ENCODE measurements around the gene SIM2.

SIM2 gene

GRCh38 chr21:36704958-36705678 is 6.2 kb downstream of the SIM2 start:
- no peak overlapping the region for H3K27ac ChIP-seq

GRCh38 chr21:36705679-36706481 is 7.0 kb downstream of the SIM2 start:
- no peak for TF ChIP-seq ZFX (IDR thresholded peaks at IDR 0.05; ENCODE audit: borderline replicate concordance)
- no peak for TF ChIP-seq CTCF (IDR thresholded peaks at IDR 0.05)
- H3K27ac ChIP-seq, result no peak overlapping the region

More at GRCh38 chr21:36704958-36705678, 6.2 kb downstream of the SIM2 start:
- TF ChIP-seq CTCF (IDR thresholded peaks at IDR 0.05) (no peak), ZFX (IDR thresholded peaks at IDR 0.05; ENCODE audit: borderline replicate concordance) (no peak)

GRCh38 chr21:36706482-36706852 is 7.6 kb downstream of the SIM2 start:
- TF ChIP-seq ZFX (IDR thresholded peaks at IDR 0.05; ENCODE audit: borderline replicate concordance), result no peak
- no peak for TF ChIP-seq CTCF (IDR thresholded peaks at IDR 0.05)
- no peak overlapping the region for H3K27ac ChIP-seq

GRCh38 chr21:36706951-36707762 is 8.2 kb downstream of the SIM2 start:
- TF ChIP-seq CTCF (IDR thresholded peaks at IDR 0.05), result no peak
- no peak for TF ChIP-seq ZFX (IDR thresholded peaks at IDR 0.05; ENCODE audit: borderline replicate concordance)
- no peak overlapping the region for H3K27ac ChIP-seq

GRCh38 chr21:36707763-36708285 is 8.9 kb downstream of the SIM2 start:
- TF ChIP-seq ZFX (IDR thresholded peaks at IDR 0.05; ENCODE audit: borderline replicate concordance), result no peak
- no peak for TF ChIP-seq CTCF (IDR thresholded peaks at IDR 0.05)

GRCh38 chr21:36708286-36709029 is 9.5 kb downstream of the SIM2 start:
- H3K27ac ChIP-seq, result no peak overlapping the region
- TF ChIP-seq CTCF (IDR thresholded peaks at IDR 0.05) (no peak), ZFX (IDR thresholded peaks at IDR 0.05; ENCODE audit: borderline replicate concordance) (no peak)

More at GRCh38 chr21:36707763-36708285, 8.9 kb downstream of the SIM2 start:
- no peak overlapping the region for H3K27ac ChIP-seq
